ENCODE measurements around the gene BMPER.

BMPER gene

GRCh38 chr7:33888166-33888565 is 17.2 kb upstream of the BMPER start:
- DNase-seq = no peak

- DNase-seq = no peak
Measured at GRCh38 chr7:33892945-33893344, 12.4 kb upstream of the BMPER start.

DNA sequence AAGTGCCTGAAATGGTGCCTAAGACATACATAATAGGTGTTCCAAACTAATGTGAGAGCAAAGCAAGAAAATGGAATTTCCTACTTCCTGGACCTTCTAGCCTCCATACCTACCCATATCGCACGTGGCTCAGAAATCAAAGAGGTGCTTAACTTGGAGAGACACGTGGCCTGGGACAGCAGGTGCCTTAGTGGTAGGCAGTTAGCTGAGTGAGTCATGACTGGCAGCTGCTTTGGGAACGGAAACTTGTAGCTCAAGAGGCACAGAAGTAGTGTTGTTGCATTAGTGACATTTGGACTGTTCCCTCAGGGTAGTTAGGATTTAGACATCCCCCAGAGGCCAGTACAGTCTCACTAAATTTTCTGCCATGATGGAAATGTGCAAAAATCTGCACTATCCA is 12.0 kb upstream of the BMPER start:
- no peak for DNase-seq

- DNase-seq = peak; percentile 78
Measured at GRCh38 chr7:33895025-33895804, 10.1 kb upstream of the BMPER start.

DNA sequence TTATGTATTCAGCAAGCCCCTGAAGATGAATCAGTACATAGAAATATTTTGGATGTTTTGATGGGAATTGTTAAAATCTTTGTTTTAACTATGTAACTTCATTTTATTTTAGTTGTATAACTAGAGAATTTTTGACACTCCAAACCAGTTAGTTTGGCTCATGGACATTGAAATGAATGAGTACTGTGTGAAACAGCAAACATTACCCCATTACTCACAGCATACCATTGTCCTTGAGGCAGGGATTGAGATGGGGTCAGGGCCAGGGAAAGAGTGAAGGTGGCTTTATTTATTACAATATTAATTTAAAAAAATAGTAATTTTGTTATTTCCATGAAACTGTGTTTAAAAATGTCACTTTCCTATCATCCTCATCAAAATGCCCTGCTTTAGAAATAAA is 4.8 kb upstream of the BMPER start:
- no peak for DNase-seq

DNA sequence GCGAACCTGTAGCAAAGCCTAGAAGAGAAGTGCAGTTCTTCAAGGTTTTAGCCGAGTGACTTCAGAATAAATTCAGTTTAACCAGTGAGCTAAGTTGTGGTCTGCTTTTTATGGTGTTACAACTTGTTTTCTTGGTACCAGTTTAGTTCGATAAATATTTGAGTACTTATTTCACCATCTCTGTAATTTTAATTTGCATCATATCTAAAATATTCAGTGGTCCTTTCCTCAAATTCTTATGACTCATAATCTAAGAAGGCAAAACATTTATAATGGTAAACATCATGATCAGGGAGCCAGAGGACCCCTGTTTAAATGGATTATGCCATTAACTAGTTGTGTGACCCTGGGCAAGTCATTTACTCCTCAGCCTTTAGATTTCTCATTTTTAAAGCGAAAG is 4.1 kb upstream of the BMPER start:
- DNase-seq = peak; percentile 38

- no peak for DNase-seq
Measured at GRCh38 chr7:33901847-33902246, 3.5 kb upstream of the BMPER start.

- no peak for DNase-seq
Measured at GRCh38 chr7:33902746-33903145, 2.6 kb upstream of the BMPER start.

DNA sequence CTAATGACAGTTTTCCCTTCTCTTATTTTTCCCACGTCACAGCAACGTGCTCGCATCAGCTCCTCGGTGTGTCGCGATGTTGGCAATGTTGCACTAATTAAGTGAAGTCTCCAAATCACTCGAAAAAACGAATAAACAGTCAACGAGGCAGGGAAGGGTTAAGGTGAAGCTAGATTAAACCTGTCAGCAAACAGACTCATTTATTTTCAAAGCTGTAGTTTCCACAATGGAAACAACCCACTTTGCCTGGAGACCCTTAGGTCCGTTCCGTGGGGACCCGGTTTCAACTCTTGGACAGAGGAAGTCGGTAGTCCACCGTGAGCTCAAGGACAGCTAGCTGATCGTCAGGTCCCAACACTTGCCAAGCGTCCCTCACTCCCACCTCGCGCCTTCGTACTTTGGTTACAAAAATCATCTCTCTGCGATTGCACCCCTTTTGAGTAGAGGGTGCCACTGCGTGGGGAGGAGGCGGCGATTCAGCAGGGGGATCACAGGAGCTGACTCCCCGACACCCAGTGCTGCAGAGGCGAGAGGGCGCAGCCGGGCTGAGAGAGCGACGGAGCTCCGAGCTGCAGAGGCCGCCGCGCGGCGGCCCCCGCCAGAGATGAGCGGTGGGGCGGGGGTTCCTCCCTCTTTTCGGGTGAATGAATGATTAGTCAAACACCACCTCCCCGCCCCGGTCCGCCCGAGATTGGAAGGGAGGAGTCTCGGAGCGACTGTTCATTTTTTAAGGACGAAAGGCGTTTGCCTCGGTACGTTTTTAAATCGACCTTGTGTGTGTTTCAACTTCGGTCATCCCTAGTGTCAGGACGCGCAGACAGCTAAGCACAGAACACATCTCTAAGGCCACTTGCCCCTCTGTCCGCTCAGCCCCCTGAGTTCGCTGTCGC is 1.3 kb upstream of the BMPER start:
- peak; percentile 69 for DNase-seq

DNA sequence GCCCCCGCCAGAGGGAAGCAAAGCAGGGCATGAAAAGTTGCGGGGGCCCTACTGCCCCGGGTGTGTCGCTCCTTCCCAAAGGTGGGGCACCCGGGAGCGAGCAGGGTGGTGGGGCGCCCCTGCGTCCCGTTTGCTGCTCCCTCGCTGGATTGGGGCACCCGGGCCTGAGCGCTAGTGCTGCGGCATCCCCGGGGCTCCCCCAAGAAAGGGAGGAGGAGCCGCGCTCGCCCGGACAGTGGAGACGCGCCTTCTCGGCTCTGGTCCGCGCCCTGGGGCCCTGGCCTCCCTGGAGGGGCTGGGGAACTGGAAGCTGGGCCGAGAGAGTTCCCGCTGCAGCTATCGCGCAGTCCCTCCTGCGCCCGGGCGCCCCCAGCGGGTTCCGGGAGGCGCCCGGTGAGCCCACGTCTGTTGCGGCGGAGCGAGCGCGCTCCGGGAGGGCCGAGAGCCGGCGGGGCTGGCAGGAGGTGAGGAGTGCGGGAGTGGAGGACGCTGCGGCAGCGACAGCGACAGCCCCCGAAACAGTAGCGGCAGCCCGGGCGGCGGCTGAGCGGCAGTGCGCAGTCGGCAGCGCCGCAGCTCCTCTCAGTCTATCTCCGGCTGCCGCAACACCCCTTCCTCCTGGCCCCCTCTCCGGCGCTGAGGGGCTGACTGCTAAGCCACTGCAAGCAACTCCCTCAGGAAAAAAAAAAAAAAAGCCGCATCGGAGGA is 504 bp upstream of the BMPER start:
- peak; percentile 73 for DNase-seq

- DNase-seq = no peak
Measured at GRCh38 chr7:33906697-33907096, 1.4 kb downstream of the BMPER start.

- no peak for DNase-seq
Measured at GRCh38 chr7:33907625-33908024, 2.3 kb downstream of the BMPER start.

GRCh38 chr7:33909318-33909717 is 4.0 kb downstream of the BMPER start:
- peak; percentile 15 for DNase-seq

DNA sequence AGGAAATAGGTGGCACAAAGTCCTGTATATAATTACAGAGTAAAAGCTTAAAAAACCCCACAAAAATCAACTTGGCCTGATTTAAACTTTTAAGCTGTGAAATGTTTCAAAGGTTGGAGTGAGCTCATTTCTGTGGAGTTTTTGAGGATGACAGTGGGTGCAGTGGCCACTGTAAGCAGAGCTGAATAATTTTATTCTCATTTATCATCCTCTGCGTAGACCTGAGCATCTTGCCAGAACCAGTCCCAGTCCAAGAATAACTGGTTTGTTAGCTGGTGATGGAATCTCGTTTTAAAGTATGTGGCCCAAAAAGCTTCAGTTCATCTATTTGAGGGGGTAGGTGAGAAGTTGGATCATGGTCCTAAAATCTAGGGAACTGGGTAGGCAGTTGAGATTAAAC is 4.4 kb downstream of the BMPER start:
- peak; percentile 20 for DNase-seq

DNA sequence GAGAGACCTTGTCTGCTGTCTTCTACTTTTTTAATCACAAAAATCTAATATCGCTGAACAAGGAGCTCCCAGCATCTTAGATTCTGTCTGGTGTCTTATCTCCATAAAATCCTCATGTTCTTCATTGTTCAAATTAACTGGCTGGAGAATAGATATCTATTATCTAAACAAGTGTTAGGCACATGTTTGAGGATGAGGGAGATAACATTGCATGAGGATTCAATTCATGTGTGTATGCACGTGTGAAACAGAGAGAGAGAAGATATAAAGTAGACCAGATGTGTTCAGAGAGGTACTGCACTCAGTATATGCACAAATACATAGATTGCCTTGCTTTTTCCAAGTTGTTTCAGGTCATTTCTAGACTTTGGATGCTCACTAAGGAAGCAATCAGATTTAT is 5.4 kb downstream of the BMPER start:
- no peak for DNase-seq

- no peak for DNase-seq
Measured at GRCh38 chr7:33916357-33917081, 11.2 kb downstream of the BMPER start.

- DNase-seq = no peak
Measured at GRCh38 chr7:33917661-33918060, 12.3 kb downstream of the BMPER start.

GRCh38 chr7:33918438-33919143 is 13.3 kb downstream of the BMPER start:
- no peak for DNase-seq

GRCh38 chr7:33919449-33919848 is 14.1 kb downstream of the BMPER start:
- DNase-seq = no peak

GRCh38 chr7:33921216-33921938 is 16.0 kb downstream of the BMPER start:
- no peak for DNase-seq

DNA sequence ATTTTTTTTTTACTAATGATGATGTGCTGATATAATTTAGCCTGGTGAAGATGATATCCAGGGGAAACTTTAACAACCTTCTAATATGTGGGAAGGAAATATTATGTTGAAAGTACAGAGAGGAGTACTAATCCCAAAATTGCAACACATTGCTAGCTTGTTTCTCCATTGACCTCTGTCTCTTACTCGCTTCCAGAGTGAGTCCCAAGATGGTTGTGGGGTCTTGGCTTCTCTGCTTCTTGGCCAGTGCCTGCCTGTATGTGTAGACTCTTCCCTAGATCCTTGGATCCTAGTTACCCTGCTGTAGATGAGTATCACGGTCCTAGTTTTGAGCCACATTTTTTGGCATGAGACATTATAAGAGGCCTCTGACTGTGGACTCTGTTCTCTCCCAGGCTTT is 17.5 kb downstream of the BMPER start:
- DNase-seq = no peak

Measured in fibroblast of skin of abdomen (primary cell).